Trophoblast cell (in vitro differentiated cells and primary cell): ENCODE data around the gene PDGFA.

Experiments used
- DNase-seq, 2 donors: peaks; one replicate each; pipeline ENCODE4 v3.0.0-alpha.2; 2016
- H2AFZ ChIP-seq: 2 replicates; pipeline ENCODE4 v1.6.1; 2013; ENCODE audit warnings: low read length, moderate library complexity, mild to moderate bottlenecking; ENCODE audit not compliant: insufficient read depth, poor library complexity
- H2AK5ac ChIP-seq: 2 replicates; pipeline ENCODE4 v1.6.1; 2013; ENCODE audit warnings: mild to moderate bottlenecking, low read length
- H2BK120ac ChIP-seq: 2 replicates; pipeline ENCODE4 v1.6.1; 2013; ENCODE audit warnings: low read length, mild to moderate bottlenecking, moderate library complexity; ENCODE audit not compliant: insufficient read depth, poor library complexity
- H2BK12ac ChIP-seq: 2 replicates; pipeline ENCODE4 v1.6.1; 2013; ENCODE audit warnings: mild to moderate bottlenecking, low read length, moderate library complexity
- H2BK5ac ChIP-seq: 2 replicates; pipeline ENCODE4 v1.6.1; 2013; ENCODE audit warnings: low read length, low read depth, moderate library complexity, mild to moderate bottlenecking; ENCODE audit not compliant: poor library complexity
- H3K14ac ChIP-seq: 2 replicates; pipeline ENCODE4 v1.6.1; 2013; ENCODE audit warnings: mild to moderate bottlenecking, low read length
- H3K18ac ChIP-seq: 2 replicates; pipeline ENCODE4 v1.6.1; 2013; ENCODE audit warnings: mild to moderate bottlenecking, low read length
- H3K23ac ChIP-seq: 2 replicates; pipeline ENCODE4 v1.6.1; 2013; ENCODE audit warnings: low read length
- H3K27ac ChIP-seq: 2 replicates; pipeline ENCODE4 v1.5.1; 2013; ENCODE audit warnings: low read depth, mild to moderate bottlenecking, inconsistent platforms, low read length, moderate library complexity
- H3K27me3 ChIP-seq: 2 replicates; pipeline ENCODE4 v1.6.1; 2013; ENCODE audit warnings: inconsistent platforms, mild to moderate bottlenecking, low read length, moderate library complexity; ENCODE audit not compliant: insufficient read depth
- H3K36me3 ChIP-seq, 2 experiments: 1 replicate in 1 of 2; 2 replicates in 1 of 2; pipeline ENCODE4 v1.6.1; 2013; ENCODE audit warnings: low read length in 2 of 2, mild to moderate bottlenecking in 2 of 2, moderate library complexity in 1 of 2; ENCODE audit not compliant: insufficient read depth in 2 of 2, control insufficient read depth in 1 of 2
- H3K4ac ChIP-seq: 2 replicates; pipeline ENCODE4 v1.6.1; 2013; ENCODE audit warnings: low read depth, mild to moderate bottlenecking, low read length, moderate library complexity
- H3K4me1 ChIP-seq, 2 experiments: 1 replicate in 1 of 2; 2 replicates in 1 of 2; pipeline ENCODE4 v1.6.1; 2013; ENCODE audit warnings: low read length in 2 of 2, mild to moderate bottlenecking in 2 of 2, moderate library complexity in 1 of 2; ENCODE audit not compliant: insufficient read depth in 2 of 2, control insufficient read depth in 1 of 2
- H3K4me2 ChIP-seq: 2 replicates; pipeline ENCODE4 v1.6.1; 2013; ENCODE audit warnings: inconsistent platforms, mild to moderate bottlenecking, low read length, moderate library complexity
- H3K4me3 ChIP-seq: 2 replicates; pipeline ENCODE4 v1.5.1; 2013; ENCODE audit warnings: mild to moderate bottlenecking, low read depth, low read length, inconsistent platforms
- H3K79me1 ChIP-seq: one replicate; pipeline ENCODE4 v1.6.1; 2013; ENCODE audit warnings: low read length
- H3K79me2 ChIP-seq: 2 replicates; pipeline ENCODE4 v1.6.1; 2013; ENCODE audit warnings: low read length, mild to moderate bottlenecking; ENCODE audit not compliant: control insufficient read depth, insufficient read depth, poor library complexity
- H3K9ac ChIP-seq: 2 replicates; pipeline ENCODE4 v1.6.1; 2013; ENCODE audit warnings: mild to moderate bottlenecking, low read length
- H3K9me3 ChIP-seq: 2 replicates; pipeline ENCODE4 v1.6.1; 2013; ENCODE audit warnings: low read depth, mild to moderate bottlenecking, control low read depth, inconsistent platforms, low read length; ENCODE audit not compliant: insufficient read depth
- H4K12ac ChIP-seq: 2 replicates; pipeline ENCODE4 v1.6.1; 2013; ENCODE audit warnings: low read depth, mild to moderate bottlenecking, low read length, moderate library complexity
- H4K8ac ChIP-seq: 2 replicates; pipeline ENCODE4 v1.6.1; 2013; ENCODE audit warnings: low read depth, mild to moderate bottlenecking, low read length, moderate library complexity
- H4K91ac ChIP-seq: one replicate; pipeline ENCODE4 v1.6.1; 2013; ENCODE audit warnings: low read depth, mild to moderate bottlenecking, low read length, moderate library complexity
- WGBS: extraction: QIAGEN DNeasy Blood & Tissue Kit; methylation state at CpG from one replicate; pipeline ENCODE4 v1.1.7; 2013; ENCODE audit warnings: missing lambda C conversion rate; ENCODE audit not compliant: insufficient read length, insufficient coverage; ENCODE audit errors: extremely low coverage; 5-methylcytosine and 5-hydroxymethylcytosine counted together

The PDGFA gene

DNA sequence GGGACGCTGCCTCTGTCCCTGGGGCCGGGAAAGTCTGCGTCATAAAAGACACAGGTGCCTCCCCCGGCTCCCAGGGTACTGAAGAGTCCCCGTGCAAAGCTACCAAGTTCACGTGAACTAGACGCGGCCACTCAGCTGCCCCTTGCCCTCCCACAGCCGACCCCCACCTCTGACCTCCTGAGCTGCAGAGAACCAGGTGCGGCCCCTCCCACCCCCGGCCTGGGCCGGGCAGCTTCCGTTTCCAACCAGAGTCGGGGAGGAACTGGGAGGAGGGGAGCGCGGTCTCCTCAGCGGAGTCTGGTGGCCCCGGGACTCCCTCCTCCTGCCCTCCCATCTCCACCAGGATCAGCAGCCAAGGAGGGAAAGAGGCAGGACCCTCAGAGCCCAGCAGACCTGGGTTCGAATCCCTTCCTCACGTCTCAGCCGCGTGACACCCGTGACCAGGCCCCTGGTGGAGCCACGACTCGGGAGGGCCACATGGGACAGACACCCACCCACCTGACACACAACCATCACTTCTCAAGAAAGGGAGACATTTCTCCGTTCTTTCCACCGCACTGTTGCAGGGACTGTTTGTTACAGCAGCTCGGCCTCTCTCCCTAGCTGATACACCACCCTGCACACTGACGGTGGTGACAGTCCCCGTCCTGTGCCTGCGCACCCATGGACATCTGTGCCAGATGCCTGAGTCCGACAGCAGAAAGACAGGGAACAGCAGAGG is 37.4 kb upstream of the PDGFA start:
- WGBS: no CpG with 5 or more reads among the region's 32 CpGs
- Histone ChIP-seq H3K9me3 (peaks cover 7% of the 10 kb centered on the region), H3K4me1 (no peaks in the 10 kb centered on the region)

DNA sequence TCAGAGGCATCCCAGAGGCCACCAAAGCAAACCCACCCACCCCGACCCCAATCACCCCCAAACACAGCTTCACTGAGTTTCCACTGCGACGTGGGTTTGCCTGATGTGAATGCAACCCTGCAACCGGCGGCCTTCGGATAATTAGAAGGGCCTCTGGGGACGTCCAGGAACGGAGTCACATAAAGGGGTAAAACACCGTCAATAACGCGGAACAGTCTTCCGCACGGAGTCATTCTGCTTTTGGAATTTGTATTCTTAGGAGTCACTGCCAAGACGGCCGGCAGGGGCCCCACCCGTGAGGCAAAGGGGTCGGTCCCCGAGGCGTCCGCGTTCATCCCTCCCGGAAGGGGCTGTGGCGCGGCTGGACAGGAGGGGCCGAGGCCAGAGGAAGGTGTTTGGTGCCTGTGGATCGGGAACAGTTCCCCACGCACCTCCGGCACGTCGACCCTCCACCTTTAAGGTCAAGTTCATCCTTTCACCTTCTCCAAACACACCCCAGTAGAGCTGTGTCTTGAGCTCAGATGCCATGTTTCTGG is 36.7 kb upstream of the PDGFA start:
- H2BK12ac ChIP-seq: no peak overlapping the region
- no peak overlapping the region for H3K4me3 ChIP-seq
- H3K27ac ChIP-seq: no peak overlapping the region
- DNase-seq: no peak
- no peaks in the 10 kb centered on the region for H3K27me3 ChIP-seq
- H3K4me1 ChIP-seq: no peaks in the 10 kb centered on the region
- no peaks in the 10 kb centered on the region for H3K79me1 ChIP-seq
- H2BK120ac ChIP-seq: no peak overlapping the region
- H2AK5ac ChIP-seq: no peak overlapping the region
- H3K36me3 ChIP-seq: no peaks in the 10 kb centered on the region
- H3K9ac ChIP-seq: no peak overlapping the region
- no peak overlapping the region for H3K4me2 ChIP-seq
- no CpG with 5 or more reads among the region's 30 CpGs for WGBS
- H3K14ac ChIP-seq: no peak overlapping the region
- no peak overlapping the region for H3K23ac ChIP-seq
- H2BK5ac ChIP-seq: no peak overlapping the region
- H3K18ac ChIP-seq: no peak overlapping the region
- H4K12ac ChIP-seq: no peak overlapping the region
- H3K9me3 ChIP-seq: peaks cover 7% of the 10 kb centered on the region
- no peak overlapping the region for H3K4ac ChIP-seq
- H4K8ac ChIP-seq: no peak overlapping the region
- no peak overlapping the region for H2AFZ ChIP-seq
- H4K91ac ChIP-seq: no peak overlapping the region
- H3K79me2 ChIP-seq: no peaks in the 10 kb centered on the region

More for the DNA sequence above, 37.4 kb upstream of the PDGFA start:
- Histone ChIP-seq H3K14ac (no peak overlapping the region), H2AK5ac (no peak overlapping the region), H2BK120ac (no peak overlapping the region), H3K79me1 (no peaks in the 10 kb centered on the region), H2BK5ac (no peak overlapping the region), H3K9ac (no peak overlapping the region), H3K27me3 (no peaks in the 10 kb centered on the region), H3K18ac (no peak overlapping the region), H2BK12ac (no peak overlapping the region), H3K4me3 (no peak overlapping the region), H3K27ac (no peak overlapping the region), H4K91ac (no peak overlapping the region), H3K79me2 (no peaks in the 10 kb centered on the region), H4K12ac (no peak overlapping the region), H4K8ac (no peak overlapping the region), H3K23ac (no peak overlapping the region), H2AFZ (no peak overlapping the region), H3K4ac (no peak overlapping the region), H3K4me2 (no peak overlapping the region), H3K36me3 (no peaks in the 10 kb centered on the region)
- DNase-seq: no peak

DNA sequence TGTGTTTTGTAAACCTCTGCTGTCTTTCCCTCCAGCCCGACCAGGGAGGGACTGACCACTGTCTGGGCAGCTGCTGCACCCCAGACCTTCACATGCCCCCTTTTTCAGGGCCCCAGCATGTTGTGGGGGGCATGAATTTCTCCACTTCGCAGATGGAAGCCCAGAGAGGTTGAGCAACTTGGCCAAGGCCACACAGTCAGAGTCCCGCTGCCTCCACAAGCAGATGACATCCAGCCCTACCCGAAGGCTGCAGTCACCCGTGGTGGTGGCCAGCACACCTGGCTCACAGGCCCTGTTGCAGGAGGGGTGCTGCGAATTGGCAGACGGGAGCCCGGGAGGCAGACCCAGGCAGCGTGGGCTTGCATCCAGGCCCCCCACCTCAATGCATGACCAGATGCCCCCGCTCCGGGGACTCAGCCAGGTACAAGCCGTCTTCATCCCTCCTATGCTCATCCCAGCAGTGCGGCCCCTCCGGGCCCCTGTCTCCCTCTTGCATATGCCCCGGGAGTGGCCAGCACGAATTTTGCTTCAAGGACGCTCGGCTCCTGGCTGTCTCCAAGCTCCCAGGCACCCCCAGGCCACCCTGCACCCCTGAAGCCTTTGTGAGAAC is 36.0 kb upstream of the PDGFA start:
- Histone ChIP-seq H3K23ac (no peak overlapping the region), H3K79me1 (no peaks in the 10 kb centered on the region), H4K91ac (no peak overlapping the region), H2BK5ac (no peak overlapping the region), H3K4me2 (no peak overlapping the region), H3K79me2 (no peaks in the 10 kb centered on the region), H3K4me3 (no peak overlapping the region), H3K4me1 (no peaks in the 10 kb centered on the region), H3K14ac (no peak overlapping the region), H3K9ac (no peak overlapping the region), H3K36me3 (no peaks in the 10 kb centered on the region), H3K27me3 (no peaks in the 10 kb centered on the region), H2BK12ac (no peak overlapping the region), H4K8ac (no peak overlapping the region), H2AK5ac (no peak overlapping the region), H4K12ac (no peak overlapping the region), H2BK120ac (no peak overlapping the region), H3K9me3 (peaks cover 4% of the 10 kb centered on the region), H2AFZ (no peak overlapping the region), H3K18ac (no peak overlapping the region), H3K4ac (no peak overlapping the region), H3K27ac (no peak overlapping the region)
- DNase-seq: no peak
- no CpG with 5 or more reads among the region's 18 CpGs for WGBS

DNA sequence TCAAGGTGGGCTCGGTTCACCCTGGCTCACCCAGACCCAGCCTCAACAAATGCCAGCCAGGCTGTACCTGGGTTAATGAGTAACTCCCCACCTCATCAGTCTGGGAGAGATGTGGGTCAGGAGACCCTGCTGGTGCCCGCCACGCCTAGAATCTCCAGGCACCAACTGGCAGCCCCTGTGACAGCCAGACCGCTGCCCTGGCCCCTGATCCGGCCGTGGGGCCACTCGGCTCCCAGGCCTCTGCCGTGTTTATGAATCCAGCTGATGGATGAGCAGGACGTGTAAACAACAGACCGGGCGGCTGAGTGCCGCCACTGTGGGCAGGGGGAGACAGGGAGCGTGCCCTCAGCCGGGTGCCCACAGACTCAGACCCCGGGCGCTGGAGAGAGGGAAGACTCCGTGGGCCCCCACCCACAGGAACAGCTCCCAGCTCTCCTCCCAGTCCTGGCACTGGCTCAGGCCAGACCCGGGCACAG is 34.0 kb upstream of the PDGFA start:
- Histone ChIP-seq H3K27me3 (no peaks in the 10 kb centered on the region), H3K9me3 (peaks cover 4% of the 10 kb centered on the region), H4K91ac (peak overlapping the region; percentile 16), H3K18ac (no peak overlapping the region), H4K8ac (no peak overlapping the region), H3K4me2 (no peak overlapping the region), H2BK12ac (no peak overlapping the region), H3K36me3 (no peaks in the 10 kb centered on the region), H3K9ac (no peak overlapping the region), H4K12ac (no peak overlapping the region), H2AK5ac (no peak overlapping the region), H3K79me2 (no peaks in the 10 kb centered on the region), H3K14ac (no peak overlapping the region), H2BK120ac (no peak overlapping the region), H3K79me1 (no peaks in the 10 kb centered on the region), H2AFZ (no peak overlapping the region), H3K4me3 (no peak overlapping the region), H3K4me1 (no peaks in the 10 kb centered on the region), H3K23ac (no peak overlapping the region), H2BK5ac (no peak overlapping the region), H3K27ac (no peak overlapping the region), H3K4ac (no peak overlapping the region)
- DNase-seq: no peak
- WGBS: no CpG with 5 or more reads among the region's 18 CpGs
